Measurements from ENCODE around the gene MCRIP2.

Gene MCRIP2

GRCh38 chr16:682493-683395, 41.1 kb downstream of the MCRIP2 start:
- TF ChIP-seq POLR2AphosphoS5 (IDR thresholded peaks at IDR 0.05; ENCODE audit: low read depth) (no peak), SPI1 (IDR thresholded peaks at IDR 0.05; ENCODE audit: borderline replicate concordance, low read depth) (no peak), GABPA (IDR thresholded peaks at IDR 0.05; ENCODE audit: low read depth) (no peak), CTCF (IDR thresholded peaks at IDR 0.05; ENCODE audit: insufficient read depth, low read length) (no peak), REST (IDR thresholded peaks at IDR 0.05; ENCODE audit: insufficient replicate concordance, low read depth) (no peak)
- Histone ChIP-seq H3K27ac (replicated peaks) (peak overlapping the region; percentile 70), H3K27me3 (ENCODE audit: insufficient read depth, poor library complexity, severe bottlenecking) (no peaks in the 10 kb centered on the region), H3K4me3 (replicated peaks; ENCODE audit: insufficient read depth, low read length) (peak overlapping the region; percentile 47)
- no peak for DNase-seq (ENCODE audit: low read depth in 1 of 2, low spot score in 1 of 2)

- Histone ChIP-seq H3K4me3 (replicated peaks; ENCODE audit: insufficient read depth, low read length) (peak overlapping the region; percentile 47), H3K27me3 (ENCODE audit: insufficient read depth, poor library complexity, severe bottlenecking) (no peaks in the 10 kb centered on the region), H3K27ac (replicated peaks) (peak overlapping the region; percentile 70)
- TF ChIP-seq GABPA (IDR thresholded peaks at IDR 0.05; ENCODE audit: low read depth) (no peak), SPI1 (IDR thresholded peaks at IDR 0.05; ENCODE audit: borderline replicate concordance, low read depth) (no peak), REST (IDR thresholded peaks at IDR 0.05; ENCODE audit: insufficient replicate concordance, low read depth) (no peak), POLR2AphosphoS5 (IDR thresholded peaks at IDR 0.05; ENCODE audit: low read depth) (peak; percentile 68; the same call in 1 of the 2 replicates)
- DNase-seq (ENCODE audit: low read depth in 1 of 2, low spot score in 1 of 2), result no peak
Measured at GRCh38 chr16:683396-684070, 41.9 kb downstream of the MCRIP2 start.

- peak within 1 kb of the TSS; percentile 47 for H3K4me3 ChIP-seq (replicated peaks; ENCODE audit: insufficient read depth, low read length)
- H3K27ac ChIP-seq (replicated peaks), result peak within 1 kb of the TSS; percentile 96
- peak; percentile 93 to 99 for DNase-seq (ENCODE audit: low read depth in 1 of 2, low spot score in 1 of 2)
- TF ChIP-seq POLR2AphosphoS5 (IDR thresholded peaks at IDR 0.05; ENCODE audit: low read depth), result peak; percentile 62
- no peak for TF ChIP-seq REST (IDR thresholded peaks at IDR 0.05; ENCODE audit: insufficient replicate concordance, low read depth)
- TF ChIP-seq SPI1 (IDR thresholded peaks at IDR 0.05; ENCODE audit: borderline replicate concordance, low read depth), result peak; percentile 25; the same call in 1 of the 2 replicates
- TF ChIP-seq CTCF (IDR thresholded peaks at IDR 0.05; ENCODE audit: insufficient read depth, low read length), result no peak
- TF ChIP-seq GABPA (IDR thresholded peaks at IDR 0.05; ENCODE audit: low read depth), result peak; percentile 93
- H3K27me3 ChIP-seq (ENCODE audit: insufficient read depth, poor library complexity, severe bottlenecking), result no peaks in the 10 kb centered on the region
Measured at GRCh38 chr16:684071-684794, 42.6 kb downstream of the MCRIP2 start, which contains the start of gene JMJD8. JMJD8 (minus strand) TSS chr16:684334; CDS start chr16:684319, 15 bp downstream.

Data from HL-60 (cell line).